Myometrial cell (primary cell): ENCODE data around the gene DPT. TPM values are rescaled to one million over a fixed set of nuclear protein-coding genes. Genes with fewer than 3 reads are reported as not detected.

Experiments
- total RNA-seq: library from RNA; depleted of rRNA; stranded (reverse); fragments of >200 nt; gene quantifications from 2 replicates; pipeline ENCODE4 v1.2.3, GENCODE V29; 2015

DPT gene
- total RNA-seq = not detected in 2 replicates

DNA sequence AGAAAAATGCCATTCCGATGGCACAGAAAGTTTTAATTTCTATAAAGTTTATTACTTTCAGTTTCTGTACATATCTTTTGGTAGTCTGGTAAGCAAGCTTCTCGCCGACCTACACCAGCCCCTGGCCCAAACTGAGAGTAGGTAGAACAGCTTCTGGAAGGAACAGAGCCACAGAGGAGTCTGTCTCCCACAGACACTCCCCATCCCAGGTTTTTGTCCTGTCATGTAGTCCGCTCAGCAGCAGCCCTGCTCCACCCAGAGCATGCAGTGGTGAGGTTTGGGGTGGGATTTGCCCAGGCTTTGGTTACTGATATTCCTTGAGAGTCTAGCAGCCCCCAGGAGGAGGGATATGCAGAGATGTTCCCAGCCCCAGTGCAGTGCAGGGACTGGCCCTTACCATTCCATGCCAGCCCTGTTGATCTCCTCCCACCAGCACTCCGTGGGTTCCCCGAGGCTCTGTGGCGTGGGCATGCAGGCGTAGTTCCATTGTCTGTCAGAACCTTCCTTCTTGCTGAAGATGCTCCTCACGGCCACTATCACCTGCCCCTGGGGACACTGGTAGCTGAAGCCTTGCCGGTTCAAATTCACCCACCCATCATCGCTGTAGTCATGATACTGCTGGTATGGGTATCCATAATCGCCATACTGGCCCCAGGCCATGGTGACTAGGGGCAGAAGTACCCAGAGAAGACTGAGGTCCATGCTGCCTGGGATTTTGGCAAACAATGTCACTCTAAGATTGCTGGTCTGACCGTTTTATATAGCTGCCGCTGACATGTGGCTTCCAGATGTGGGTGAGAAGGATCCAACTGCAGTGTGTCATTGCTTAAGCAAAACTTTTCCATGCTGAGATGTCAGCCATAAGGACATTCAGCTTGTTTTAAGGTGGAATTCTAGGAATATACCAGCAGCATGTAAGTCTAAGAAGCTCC, at the start of gene DPT:
Gene DPT (minus strand): TSS at position 734 of the 932 bp plus-strand sequence. CDS start 32 bp downstream, at position 702.

Other genes starting within 250 kb of the DPT start
- not detected in 2 replicates for gene XCL2, start 185.2 kb downstream of the DPT start, total RNA-seq
- gene XCL1, start 152.6 kb downstream of the DPT start, total RNA-seq = not detected in 2 replicates